GM18498 (cell line): Measurements from ENCODE around the gene CEP104.

ENCODE experiments used
- ATAC-seq: cut with Tn5 transposase; IDR thresholded peaks from one replicate; pipeline ENCODE4 v1.9.1; 2021; ENCODE audit warnings: mild to moderate bottlenecking, moderate library complexity; ENCODE audit not compliant: unreplicated experiment

Gene CEP104

GRCh38 chr1:3856923-3857790 lies at the start of gene CEP104, which contains the start of gene DFFB:
Gene CEP104 (minus strand): TSS chr1:3857211. CDS start chr1:3852407, 4,804 bp downstream.
Gene DFFB (plus strand): TSS chr1:3857476. CDS start chr1:3857604, 128 bp downstream.
- ATAC-seq, result peak; percentile 95

DNA sequence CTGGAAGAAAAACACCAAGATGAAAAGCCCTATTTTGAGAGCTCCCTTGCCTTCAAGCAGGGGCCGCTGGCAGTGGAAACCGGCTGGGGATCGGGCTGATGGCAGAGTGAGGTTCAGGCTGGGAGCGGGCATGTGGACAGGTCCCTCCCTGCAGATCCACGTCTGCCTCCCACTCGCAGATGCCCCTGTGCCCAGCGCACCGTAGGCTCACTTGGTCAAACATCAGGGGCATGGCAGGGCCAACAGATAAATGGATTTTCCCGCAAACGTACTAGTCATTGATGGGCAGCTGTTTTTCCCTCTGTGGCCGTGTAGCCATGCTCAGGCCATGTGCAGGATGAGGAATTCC lies 49.6 kb upstream of the CEP104 start:
- ATAC-seq, result no peak

GRCh38 chr1:3905953-3906671 lies 49.1 kb upstream of the CEP104 start:
- ATAC-seq, result no peak

DNA sequence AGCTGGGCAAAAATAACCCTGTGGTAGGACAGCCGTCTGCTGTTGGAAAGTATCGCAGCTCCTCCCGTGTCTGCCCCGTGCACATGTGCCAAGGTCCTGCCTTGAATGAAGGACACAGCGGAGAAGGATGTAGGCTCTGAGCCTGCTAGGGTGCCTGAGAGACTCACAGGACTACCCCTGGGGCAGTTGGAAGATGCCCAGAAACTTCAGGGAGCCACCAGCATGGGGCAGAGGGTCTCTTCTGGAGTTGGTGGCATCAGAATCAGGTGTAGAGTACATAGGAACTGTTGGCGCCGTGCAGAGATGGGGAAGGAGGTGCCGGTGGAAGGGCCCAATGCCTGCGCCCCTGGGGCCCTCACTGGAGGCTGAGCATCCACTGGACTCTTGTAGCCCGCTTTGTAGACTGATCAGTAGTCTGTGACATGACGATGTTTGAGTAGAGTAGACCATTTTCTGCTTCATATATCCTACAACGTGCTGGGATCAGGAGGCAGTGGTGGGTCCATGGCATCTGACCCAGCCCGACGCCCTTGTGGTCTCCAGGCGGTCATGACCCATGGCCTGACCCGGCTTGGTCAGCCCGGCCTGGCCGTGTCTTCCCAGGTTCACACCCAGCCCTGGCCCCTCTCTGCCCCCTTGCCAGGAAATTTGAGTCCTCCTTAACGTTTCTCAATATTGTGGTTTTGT lies 48.4 kb upstream of the CEP104 start:
- ATAC-seq, result no peak

DNA sequence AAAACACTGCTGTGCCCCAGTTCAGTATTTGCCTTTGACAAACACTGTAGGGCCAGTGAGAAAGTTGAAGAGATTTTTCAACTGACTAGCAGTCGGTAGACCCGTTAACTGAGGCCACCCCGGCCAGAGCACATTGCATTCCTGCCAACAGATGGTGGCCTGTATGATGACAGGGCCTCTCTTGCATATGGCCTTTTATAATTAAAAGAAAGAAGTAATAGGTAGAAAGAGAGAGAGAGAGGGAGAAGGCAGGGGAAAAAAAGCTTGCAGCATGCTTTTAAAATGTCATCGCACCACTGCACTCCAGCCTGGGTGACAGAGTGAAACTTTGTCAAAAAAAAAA lies 47.8 kb upstream of the CEP104 start:
- ATAC-seq, result no peak

DNA sequence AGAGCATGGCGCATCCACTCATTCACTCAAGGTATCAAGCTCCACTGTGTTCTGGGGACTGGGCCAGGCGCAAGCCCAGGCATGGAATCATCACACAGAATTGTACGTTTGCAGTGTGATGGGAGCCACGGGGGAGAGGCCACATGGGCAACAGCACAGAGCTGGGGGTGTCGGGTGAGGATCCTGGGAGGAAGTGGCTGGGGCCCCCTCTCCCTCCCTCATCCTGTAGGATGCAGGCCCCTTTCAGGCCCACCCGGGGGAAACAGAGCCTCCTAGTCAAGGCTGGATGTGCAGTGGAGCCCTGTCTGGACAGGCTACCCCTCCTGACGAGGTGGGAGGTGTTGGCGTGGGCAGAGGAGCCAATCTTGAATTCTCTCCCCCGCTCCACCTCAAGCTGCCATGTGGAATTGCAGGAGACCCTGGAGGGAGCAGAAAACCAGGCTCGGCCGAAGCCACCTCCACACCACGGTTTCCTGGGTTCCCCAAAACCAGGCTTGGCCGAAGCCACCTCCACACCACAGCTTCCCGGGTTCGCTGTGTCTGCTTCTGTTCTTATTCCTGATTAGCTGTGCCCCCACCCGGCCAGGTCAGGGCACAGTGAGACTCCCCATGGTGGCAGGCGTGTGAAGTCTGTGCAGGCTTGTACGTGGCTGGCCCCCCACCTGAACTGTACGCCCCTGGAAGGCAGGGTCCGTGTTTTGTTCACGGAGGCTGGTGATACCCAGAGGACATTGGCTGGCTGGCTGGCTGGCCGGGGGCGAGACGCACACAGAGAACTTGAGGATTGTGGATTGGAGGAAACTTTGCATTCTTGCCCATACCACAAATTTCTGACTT lies 47.2 kb upstream of the CEP104 start:
- ATAC-seq, result no peak

DNA sequence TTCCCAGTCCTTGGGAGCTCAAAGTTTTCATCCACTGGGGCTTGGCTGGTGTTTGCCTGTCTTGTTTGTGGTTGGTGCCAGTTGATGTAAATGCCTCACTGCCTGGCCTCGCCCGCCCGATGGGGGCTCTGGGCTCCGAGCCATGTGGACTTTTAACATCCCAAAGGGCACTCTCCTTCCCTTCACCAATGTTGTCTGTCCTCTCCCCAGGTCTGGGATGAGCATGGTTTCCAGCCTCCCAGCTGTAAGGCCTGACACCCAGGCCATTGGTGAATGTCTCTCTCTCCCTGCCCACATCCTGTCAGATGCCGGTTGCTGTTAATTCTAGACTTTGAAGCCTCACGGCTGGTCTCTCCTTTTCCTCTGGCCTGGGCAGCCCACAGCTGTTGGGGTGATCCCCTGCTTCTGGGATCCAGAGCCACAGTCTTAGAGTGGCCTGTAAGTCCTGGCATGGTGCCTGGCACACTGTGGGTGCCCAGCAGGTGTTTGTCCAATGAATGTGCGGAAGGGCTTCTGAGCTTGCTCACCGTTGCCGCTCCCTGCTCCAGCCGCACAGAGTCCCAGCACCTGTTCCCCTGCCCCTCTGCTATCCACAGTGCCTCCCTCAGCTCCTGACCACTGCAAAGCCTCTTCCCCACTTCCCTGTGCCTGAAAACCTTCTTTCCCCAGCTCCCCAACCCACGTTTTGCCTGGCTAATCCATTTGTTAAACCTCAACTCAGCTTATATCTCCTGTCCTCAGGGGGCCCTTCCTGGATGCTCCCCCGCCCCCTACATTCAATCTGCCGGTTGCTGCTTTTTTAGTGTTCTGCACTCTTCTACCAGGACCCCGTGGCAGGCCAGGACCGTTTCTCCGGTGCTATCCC lies 46.4 kb upstream of the CEP104 start:
- no peak for ATAC-seq

GRCh38 chr1:3902571-3903091 lies 45.6 kb upstream of the CEP104 start:
- no peak for ATAC-seq

GRCh38 chr1:3902111-3902511 lies 45.1 kb upstream of the CEP104 start:
- no peak for ATAC-seq

GRCh38 chr1:3900969-3901529 lies 44.0 kb upstream of the CEP104 start:
- ATAC-seq, result peak; percentile 63

- peak; percentile 75 for ATAC-seq
Measured at GRCh38 chr1:3900150-3900968, 43.3 kb upstream of the CEP104 start, which contains the start of gene C1orf174. Gene C1orf174 (minus strand): TSS chr1:3900272. CDS start chr1:3900186, 86 bp downstream.

- ATAC-seq, result peak; percentile 4
Measured at GRCh38 chr1:3899754-3900149, 42.7 kb upstream of the CEP104 start.

GRCh38 chr1:3898994-3899753 lies 42.2 kb upstream of the CEP104 start:
- ATAC-seq, result no peak

- ATAC-seq, result no peak
Measured at GRCh38 chr1:3898475-3898735, 41.4 kb upstream of the CEP104 start.

- ATAC-seq, result no peak
Measured at GRCh38 chr1:3896396-3897000, 39.5 kb upstream of the CEP104 start.

DNA sequence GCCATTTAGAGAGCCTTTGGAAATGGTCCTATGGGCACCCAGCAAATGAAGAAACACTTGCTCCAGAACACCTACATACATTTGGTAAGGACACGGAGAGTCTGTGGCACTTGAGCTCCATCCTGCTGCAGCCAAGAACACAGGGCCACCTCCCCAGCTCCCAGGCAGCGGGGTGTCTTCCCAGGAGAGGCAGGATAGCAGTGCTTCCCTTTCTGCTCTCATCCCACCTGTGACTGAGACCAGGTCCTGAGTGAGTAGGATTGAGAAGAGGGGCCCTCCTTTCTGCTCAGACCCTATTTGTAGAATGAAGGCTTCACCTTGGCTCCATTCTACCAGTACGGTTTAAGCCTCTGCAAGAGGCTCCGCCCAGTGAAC lies 38.9 kb upstream of the CEP104 start:
- ATAC-seq, result no peak

GRCh38 chr1:3895279-3895950 lies 38.4 kb upstream of the CEP104 start:
- ATAC-seq, result no peak
